Mammary epithelial cell (primary cell): ENCODE measurements around the gene ARIH2.

ENCODE experiments used
- EZH2 ChIP-seq: IDR thresholded peaks from 2 replicates; pipeline ENCODE4 v1.6.1; 2012; ENCODE audit warnings: low read length, inconsistent platforms, borderline replicate concordance
- TF ChIP-seq, protein P1 (sequence below), 2 donors: IDR thresholded peaks in 1 of 2; conservative IDR thresholded peaks in 1 of 2; 2 replicates each; pipeline ENCODE4 v1.5.1; 2011 to 2012; ENCODE audit warnings: inconsistent platforms in 2 of 2, low read length in 2 of 2, mild to moderate bottlenecking in 2 of 2, control low read depth in 1 of 2, low read depth in 1 of 2; ENCODE audit not compliant: insufficient read depth in 1 of 2; ENCODE audit errors: extremely low read depth in 1 of 2

DNA sequence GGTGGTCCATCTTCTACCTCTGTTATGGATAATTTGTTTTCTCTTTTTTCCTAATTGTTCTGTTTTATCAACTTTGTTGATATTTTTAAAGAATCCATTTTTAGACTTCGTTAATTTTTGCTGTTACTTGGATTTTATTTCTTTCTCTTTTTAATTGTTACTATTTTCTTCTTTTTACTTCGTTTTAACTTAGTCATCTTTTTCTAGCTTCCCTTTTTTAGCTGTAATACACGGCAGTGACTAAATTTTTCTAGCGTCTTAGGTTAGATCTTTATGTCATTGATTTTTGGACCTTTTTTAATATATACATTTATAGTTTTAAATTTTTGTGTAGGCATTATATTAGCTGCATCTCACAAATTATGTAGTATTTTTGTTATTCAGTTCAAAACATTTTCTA lies 33.1 kb downstream of the ARIH2 start:
- TF ChIP-seq, protein P1, sequence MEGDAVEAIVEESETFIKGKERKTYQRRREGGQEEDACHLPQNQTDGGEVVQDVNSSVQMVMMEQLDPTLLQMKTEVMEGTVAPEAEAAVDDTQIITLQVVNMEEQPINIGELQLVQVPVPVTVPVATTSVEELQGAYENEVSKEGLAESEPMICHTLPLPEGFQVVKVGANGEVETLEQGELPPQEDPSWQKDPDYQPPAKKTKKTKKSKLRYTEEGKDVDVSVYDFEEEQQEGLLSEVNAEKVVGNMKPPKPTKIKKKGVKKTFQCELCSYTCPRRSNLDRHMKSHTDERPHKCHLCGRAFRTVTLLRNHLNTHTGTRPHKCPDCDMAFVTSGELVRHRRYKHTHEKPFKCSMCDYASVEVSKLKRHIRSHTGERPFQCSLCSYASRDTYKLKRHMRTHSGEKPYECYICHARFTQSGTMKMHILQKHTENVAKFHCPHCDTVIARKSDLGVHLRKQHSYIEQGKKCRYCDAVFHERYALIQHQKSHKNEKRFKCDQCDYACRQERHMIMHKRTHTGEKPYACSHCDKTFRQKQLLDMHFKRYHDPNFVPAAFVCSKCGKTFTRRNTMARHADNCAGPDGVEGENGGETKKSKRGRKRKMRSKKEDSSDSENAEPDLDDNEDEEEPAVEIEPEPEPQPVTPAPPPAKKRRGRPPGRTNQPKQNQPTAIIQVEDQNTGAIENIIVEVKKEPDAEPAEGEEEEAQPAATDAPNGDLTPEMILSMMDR (conservative IDR thresholded peaks at IDR 0.05 in 1 of 2, IDR thresholded peaks at IDR 0.05 in 1 of 2; ENCODE audit: extremely low read depth in 1 of 2, insufficient read depth in 1 of 2, low read depth in 1 of 2, low read length in 2 of 2) = no peak
- no peak for TF ChIP-seq EZH2
